D721Med (cell line): Measurements from ENCODE around the gene PLD2.

ENCODE experiments used
- DNase-seq: peaks from one replicate; pipeline ENCODE4 v3.0.0; 2011; ENCODE audit warnings: low spot score; ENCODE audit not compliant: insufficient read length
- FAIRE-seq: peaks from 2 replicates; lab custom pipeline; 2011; peaks lifted over from hg19 to GRCh38; lab: Jason Lieb, UNC
- CTCF ChIP-seq: IDR thresholded peaks from 2 replicates; pipeline ENCODE4 v1.5.1; 2012; ENCODE audit warnings: mild to moderate bottlenecking, control low read depth; ENCODE audit not compliant: insufficient read depth; ENCODE audit errors: missing control alignments

PLD2 gene

GRCh38 chr17:4836221-4836620 lies 29.3 kb downstream of the PLD2 start:
- no peak for FAIRE-seq
- no peak for TF ChIP-seq CTCF
- no peak for DNase-seq

GRCh38 chr17:4837471-4838308 lies 30.7 kb downstream of the PLD2 start:
- DNase-seq (no peak), FAIRE-seq (no peak)
- no peak for TF ChIP-seq CTCF

GRCh38 chr17:4838309-4838785 lies 31.4 kb downstream of the PLD2 start:
- no peak for FAIRE-seq
- no peak for TF ChIP-seq CTCF
- DNase-seq = no peak

GRCh38 chr17:4839221-4839620 lies 32.3 kb downstream of the PLD2 start:
- no peak for DNase-seq
- no peak for TF ChIP-seq CTCF
- FAIRE-seq = no peak

GRCh38 chr17:4839965-4840892 lies 33.3 kb downstream of the PLD2 start:
- TF ChIP-seq CTCF = no peak
- FAIRE-seq (no peak), DNase-seq (no peak)

GRCh38 chr17:4840893-4841242 lies 33.9 kb downstream of the PLD2 start:
- FAIRE-seq = no peak
- no peak for DNase-seq
- no peak for TF ChIP-seq CTCF
